ENCODE results near the gene CRYGN.

Gene CRYGN, protein sequence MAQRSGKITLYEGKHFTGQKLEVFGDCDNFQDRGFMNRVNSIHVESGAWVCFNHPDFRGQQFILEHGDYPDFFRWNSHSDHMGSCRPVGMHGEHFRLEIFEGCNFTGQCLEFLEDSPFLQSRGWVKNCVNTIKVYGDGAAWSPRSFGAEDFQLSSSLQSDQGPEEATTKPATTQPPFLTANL

DNA sequence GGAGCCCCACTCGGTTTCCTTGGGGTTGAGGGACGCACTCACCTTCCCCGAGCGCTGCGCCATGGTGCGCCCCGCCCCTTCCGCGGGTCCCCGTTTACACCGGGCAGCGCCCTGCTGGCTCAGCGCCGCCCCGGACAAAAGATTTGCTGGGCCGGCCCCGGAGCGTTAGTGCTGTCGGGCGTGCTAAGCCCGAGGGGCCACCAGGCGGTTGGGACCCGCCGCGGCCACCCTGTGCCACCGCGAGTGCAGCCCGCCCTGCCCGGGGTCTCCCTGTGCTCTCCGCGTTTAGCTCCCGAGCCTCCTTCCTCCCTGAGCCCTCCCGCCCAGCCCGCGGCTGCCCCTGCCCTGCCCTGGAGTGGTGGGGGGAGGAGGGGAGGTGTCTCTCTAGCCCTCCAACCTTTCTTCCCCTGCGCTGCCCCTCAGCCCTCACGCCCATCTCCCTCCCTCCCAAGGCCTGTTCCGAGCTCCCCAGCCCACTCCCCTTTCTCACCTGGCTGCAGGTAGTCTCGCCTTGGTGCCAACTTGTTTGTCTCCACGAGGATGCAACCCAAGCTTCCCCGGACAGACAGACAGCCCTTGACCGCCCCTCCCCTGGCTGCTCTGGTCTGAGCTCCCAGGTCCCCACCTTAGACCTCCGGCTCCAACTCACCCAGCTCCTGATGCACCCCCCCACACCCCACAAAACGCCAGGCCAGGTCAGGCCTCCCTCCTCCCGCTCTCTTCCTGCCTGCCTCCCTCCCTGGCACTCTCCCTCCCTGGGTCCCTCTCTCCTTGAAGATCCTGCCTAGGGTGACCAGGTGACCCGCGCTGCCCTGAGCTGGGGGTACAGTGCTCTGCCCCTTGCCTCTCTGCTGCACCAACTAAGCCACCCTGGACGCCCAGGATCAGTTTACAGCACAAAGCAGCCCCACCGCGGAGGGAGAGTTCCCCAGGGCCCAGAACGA lies at the start of gene CRYGN:
TSS of gene CRYGN (minus strand) at position 287 of the 944 bp plus-strand sequence. CDS start at position 63, 224 bp downstream.
- DNase-seq = no peak

DNA sequence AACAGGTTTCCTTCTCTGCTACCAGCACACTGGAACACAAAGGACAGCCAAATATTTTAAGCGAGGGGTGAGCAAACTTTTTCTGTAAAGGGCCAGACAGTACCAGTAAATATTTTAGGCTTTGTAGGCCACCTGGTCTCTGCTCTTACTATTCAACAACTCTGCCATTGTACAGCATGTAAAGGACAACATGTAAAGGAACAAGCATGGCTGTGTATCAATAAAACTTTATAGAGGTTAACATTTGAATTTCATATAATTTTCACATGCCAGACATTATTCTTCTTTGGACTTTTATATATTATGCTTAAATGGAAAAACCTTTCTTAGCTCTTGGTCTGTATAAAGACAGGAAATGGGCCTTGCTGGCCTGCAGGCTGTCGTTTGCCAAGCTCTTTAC lies 49.6 kb upstream of the CRYGN start:
- DNase-seq = no peak

DNA sequence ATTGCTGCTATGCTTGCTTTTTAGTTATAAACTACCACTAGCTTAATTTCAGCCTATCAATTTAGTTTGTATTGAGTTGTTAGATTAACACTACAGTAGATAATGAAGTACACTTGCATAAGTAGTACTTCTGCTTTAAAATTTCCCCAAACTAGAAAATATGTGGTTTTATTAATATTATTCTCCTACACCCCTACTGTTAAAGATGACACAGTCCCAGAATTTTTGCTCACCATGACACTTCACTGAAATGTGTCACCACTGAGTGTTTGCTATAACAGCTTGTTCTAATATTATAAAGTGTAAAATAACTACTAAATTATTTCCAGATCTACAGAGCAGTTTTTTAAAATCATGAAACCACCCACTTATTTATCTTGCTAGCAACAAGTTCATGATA lies 48.2 kb upstream of the CRYGN start:
- DNase-seq = no peak

DNA sequence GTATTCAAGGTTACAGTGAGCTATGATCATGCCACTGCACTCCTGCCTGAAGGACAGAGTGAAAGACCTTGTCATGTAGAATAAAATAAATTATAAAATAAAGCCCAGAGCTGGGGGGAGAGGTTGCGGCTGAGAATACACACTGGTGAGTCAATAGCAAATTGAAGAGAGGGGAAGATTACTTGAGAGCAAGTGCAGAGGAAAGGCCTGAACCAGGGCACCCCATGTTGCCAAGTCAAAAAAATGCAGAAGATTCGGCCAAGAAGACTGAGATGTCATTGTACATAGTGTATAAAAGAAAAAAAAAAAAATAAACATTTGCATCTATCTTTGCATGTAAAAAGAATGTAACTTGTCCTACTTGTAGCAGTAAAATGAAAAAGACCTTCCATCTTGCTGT lies 47.3 kb upstream of the CRYGN start:
- DNase-seq = no peak

DNA sequence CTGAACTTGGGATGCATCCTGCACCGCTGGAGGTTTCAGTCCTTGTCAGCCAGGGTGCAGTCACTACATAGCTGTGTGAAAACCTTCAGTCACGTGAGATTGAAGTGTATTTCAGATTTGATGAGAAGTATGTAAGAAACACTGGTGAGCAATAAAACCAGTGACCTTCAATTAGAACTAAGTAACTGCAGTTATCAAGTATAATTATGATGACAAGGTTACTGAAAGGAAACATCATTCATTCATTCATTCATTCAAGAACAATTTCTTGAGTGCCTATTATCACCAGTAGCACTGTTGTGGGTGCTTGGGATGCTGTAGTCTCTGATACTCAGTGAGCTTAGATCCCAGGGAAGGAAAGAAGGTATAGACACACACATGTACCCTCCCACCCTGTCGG lies 46.1 kb upstream of the CRYGN start:
- DNase-seq = no peak

DNA sequence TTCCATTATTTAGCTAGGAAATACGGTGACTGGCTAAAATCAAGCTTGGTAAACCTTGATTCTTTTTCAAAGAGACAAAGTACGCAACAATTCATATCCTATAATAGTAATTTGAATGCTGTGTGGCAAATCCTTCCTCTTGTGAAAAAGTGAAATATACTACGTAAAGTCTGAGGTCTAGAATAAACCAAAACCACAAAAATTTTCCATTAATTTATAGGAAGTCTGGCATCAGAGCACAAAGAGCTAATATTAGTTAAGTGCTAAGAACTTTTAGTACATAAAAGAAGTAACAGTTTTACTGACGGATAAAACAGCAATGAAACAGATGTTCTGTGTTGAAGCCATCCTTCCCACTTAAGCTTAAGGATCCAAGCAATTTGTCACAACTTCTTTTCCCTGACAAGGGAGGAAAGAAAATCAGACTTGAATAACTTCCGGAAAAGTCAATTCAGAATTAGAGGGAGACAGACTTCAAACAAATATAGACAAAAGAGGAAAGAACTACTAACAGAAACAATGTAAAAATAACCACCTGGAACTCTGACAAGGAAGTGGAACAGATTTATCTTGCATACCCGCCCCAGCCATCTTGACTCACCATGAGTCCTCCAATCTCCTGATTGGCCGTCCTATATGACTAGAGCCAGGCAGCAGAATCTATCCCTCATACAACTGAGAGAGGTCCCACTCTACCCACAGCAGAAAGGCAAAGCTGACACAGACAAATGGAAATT lies 45.2 kb upstream of the CRYGN start:
- no peak for DNase-seq

DNA sequence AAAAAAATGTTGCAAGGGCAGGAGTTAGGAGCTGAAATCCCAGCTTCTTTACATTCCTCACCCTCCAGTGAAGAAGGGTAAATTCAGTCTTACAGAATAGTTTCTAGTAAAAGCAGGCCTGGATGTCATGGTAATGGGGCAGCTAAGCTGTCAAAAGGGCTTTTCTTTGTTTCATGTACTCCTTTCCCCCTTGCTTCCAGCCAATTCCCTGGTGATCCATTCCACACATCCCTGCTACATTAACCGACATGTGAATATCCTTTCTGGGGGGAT lies 43.7 kb upstream of the CRYGN start:
- no peak for DNase-seq

DNA sequence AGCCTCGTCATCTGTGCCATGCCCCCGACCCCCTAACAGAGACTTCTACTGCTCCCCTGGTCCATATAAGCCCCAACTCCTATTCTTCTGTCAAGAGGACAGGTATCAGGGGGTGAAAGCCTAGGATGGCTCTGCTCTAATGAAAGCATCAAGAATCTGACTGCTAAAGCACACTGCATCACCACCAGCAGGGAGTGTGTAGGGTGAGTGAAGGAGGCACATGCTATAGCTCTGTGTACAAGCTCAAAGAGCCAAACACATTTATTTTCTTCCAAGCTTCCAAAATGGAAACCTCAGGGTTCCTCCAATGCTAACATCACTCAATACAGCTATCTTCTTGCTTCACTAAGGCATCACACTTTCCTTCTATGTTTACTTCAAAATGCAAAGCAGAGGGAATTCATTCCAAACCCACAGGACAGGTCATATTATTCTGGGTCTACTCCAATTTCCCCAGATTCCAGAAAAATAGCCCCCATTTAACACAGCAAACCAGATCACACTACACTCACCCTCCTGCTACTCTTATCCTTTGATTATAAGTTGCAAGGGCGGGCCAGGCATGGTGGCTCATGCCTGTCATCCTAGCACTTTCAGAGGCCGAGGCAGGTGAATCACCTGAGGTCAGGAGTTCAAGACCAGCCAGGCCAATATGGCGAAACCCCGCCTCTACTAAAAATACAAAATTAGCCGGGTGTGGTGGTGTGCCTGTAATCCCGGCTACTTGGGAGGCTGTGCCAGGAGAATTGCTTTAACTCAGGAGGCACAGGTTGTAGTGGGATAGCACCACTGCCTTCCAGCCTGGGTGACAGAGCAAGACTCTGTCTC lies 43.2 kb upstream of the CRYGN start:
- no peak for DNase-seq

DNA sequence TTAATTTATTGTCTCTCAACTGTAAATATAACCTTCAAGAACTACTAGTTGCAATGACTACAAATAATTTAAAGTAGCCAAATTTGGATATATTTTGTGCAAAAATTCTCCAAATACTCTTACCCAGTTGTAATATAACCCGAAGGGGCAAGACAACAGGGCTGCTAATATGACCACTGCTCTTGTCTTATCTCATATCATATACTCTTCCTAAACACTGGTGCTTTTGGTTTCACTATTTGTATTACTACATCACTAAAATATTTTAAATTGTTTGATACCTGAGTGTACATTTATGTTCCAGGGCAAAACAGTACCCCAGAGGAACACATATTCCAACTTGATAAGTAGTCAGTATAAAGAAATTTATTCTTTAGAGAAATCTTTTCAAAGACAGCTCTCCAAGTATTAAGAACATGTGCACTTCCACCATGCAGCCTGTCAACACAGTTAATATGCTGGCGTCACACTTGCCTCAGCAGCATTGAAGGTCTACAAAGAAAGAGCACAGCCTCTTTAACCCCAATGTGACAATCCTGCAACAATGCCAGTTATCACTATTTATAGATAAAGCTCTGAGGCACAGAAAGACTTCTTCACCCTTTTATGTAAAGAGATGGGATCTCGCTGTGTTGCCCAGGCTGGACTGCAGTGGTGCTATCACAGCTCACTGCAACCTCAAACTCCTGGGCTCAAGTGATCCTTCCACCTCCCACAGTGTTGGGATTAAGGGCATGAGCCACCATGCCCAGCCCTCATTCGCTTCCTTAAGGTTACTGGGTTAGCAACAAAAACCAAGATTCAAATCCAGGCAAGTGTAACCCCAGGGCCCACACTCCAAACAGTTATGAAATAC lies 41.9 kb upstream of the CRYGN start:
- no peak for DNase-seq

DNA sequence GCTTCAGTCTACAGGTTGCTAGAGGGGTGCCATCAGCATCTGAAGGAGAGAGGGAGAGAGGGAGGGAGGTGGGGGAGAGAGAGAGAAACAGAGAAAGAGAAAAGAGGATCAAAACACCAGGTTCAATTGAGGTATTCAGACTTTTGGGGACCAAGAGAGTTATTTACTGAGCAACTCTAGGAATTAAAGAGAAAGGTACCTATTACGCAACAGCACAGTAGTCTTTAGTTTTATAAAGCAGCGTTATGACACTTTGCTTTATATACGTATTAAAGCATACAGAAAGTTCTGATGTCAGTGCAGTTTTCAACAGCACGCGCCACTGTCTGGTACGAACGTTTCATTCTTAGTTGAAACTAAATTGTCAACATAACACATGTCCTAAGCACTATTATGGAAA lies 37.9 kb upstream of the CRYGN start:
- no peak for DNase-seq

DNA sequence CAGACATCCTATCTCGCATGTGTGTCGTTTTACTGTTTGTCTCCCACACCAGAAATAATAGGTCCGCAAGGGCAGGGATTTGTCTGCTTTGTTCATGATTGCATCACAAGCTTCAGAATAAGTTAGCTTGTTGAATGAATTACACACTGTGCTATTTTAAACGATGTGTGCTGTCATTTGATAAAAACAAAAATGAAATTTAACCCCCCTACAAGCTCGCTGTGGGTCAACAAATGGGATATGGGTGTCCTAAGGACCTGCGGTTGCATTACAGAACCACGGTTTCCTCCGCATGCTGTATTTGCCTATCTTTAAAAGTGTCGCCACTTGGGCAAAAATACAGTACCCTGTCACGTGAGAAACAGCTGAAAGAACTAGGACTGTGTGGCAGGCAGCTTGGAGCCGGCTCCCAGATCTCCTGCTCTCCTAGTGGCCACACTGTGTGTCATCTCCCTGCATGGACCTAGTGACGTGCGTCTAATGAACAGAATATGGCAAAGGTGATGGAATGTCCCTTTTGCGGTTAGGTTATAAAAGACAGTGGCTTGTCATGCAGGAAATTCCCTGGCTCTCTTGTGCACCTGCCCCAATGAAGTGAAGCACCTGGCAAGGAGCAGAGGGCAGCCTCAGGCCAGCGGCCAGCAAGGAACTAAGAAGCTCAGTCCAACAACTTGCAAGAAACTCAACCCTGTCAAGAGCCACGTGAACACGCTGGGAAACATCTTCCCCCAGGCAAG lies 32.9 kb upstream of the CRYGN start:
- no peak for DNase-seq

DNA sequence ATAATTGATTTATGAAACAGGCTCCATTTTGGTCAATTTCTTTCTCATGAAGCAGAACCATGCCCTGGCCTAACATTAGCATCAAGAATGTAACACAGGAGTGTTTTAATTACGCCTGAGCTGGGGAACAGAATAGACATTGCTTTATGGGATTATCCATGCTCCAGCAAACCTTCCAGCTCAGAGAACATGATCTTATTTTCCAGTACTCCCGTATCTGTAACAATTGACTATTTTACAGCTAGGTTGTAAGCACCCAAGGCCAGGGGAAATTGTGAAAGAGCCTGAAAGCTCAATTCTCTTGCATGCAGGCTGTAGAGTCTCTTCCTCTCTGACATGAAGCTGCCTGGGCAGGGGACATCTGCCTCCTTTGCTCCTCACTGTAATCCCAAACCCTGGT lies 30.8 kb upstream of the CRYGN start:
- DNase-seq = peak; percentile 10

DNA sequence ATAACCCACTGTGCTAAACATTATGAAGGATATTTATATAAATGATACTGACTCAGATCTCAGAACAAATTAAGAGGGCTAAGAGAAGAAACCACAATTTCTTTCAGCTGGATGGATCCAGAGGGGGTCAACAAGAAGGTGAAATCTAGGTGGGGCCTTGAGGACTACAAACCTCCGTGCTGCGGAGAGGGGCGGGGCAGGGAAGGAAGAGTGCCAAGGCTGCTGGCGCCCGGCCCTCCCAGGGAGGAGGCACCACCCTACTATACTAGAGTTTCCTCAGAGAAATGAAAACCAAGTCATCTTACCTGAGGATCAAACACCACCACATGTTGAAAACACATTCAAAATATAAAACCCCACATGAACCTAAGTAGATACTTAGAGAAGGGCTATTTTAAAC lies 29.3 kb upstream of the CRYGN start:
- no peak for DNase-seq

DNA sequence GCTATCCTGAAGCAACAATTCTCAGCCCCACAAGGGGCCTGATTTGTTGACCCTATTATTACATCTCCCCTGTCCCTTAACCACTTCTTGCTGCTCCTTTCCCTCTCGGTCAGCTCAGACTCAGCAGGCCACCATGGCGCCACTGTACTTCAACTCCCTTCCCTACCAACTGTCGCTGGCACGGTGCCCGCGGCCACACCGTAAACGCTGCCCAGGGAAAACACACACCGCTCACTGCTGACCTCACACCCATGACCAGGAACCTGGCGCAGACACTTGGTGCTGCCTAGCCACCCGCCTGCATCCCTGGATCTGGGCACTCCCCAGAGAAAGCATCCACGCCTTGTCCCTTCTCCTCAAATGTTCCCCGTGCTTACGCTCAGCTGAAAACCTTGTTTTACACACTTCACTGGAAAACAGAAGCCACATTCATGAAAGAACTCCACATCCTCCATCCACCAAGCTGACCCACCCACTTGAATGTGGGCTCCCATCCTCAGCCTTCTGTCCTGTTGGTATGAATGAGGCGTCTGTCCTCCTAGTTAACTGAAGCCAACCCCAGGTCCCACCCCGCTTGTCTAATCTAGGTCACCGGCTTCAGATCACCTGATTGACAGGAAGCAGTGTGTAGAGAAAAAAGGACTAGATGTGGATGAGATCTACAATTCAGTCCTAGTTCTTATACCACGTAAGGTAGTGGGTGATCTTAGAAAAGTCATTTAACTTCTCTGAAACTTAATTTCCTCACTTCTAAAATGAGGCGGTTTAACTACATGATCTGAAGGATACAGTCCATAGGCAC lies 28.5 kb upstream of the CRYGN start:
- no peak for DNase-seq

DNA sequence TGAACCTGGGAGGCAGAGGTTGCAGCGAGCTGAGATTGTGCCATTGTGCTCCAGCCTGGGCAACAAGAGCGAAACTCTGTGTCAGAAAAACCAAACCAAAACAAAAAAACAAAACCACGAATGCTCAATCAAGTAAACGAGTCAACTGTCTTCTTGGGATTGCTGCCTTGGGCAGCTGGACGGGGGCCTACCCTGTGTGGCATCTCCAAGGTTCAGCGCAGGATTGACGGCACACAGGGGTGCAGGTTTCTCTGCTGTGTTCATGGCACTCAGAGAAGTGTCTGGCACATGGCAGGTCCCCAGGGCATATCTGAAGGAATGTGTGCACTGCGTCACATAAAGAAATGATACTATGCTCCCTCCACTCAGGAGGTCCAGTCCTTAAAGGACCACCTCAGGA lies 25.2 kb upstream of the CRYGN start:
- DNase-seq = no peak

DNA sequence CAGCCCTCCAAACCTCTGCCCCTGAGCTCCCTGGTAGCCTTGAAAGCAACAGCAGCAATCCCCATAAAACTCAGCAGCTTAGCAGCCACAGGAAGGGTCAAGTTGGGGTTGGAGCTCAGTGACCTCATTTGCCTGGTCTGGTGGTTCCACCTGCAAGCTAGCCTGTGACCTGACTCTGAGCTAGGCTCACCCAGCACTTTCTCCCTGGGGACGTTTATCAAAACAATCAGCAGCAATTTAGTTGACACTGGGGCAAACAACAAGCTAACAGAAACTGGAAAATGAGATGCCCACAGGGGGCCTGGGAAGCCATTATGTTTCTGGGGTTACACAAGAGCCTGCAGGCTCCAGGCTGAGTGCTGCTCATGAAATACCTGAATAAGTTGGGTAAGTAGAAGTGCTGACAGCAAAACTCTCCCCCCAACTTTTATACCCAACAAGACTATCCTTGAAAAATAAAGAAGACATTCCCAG lies 22.4 kb upstream of the CRYGN start:
- no peak for DNase-seq

DNA sequence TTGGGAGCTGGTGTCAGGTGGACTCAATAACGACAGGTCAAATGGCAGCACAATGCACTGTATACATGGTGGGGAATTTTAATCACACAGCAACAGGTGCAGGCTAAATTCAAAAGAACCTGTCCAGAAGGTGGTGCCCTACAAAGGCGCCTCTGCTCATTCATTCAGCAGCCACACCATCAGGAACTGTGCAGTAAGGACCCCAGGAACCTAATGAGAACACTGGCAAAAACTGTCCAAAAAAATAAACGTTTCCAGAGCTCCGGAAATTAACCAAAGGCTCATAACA lies 21.9 kb upstream of the CRYGN start:
- DNase-seq = no peak

DNA sequence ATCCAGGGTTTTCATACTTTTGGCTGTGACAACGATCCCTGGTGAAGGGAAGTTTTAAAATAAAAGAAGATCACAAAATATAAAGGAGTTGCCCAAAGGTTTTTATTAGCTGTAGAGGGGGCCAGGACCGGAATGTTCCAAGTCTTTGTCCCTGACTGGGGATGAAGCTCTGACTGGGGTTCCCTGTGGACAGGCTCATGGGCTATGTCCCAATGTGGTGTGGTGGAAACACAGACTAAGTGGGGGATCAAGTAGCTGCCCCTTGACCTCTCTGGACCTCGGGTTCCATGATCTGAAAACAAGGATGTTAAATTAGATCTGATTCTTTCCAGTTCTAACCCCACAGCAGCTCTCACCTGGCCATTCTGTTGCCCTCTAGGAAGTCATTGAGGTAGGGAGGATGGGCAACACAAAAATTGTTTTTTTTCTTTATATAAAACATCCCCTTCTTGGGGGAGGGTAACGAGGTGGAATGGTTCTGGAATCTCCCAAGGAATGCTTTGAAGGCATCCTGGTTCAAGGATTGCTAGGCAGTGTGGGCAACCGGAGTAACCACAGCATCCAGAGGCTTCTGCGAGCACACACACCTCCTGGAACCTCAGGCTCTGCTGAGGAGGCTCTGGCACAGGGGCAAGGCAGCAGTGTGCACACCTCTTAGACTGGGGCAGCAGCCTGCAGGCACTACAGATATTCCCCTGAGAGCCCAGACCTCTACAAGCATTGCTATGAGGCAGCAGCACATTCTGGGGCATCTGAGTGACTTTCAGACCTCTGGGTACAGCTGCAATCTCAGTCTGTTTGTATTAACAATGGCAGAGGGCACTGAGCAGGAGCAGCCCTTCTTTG lies 21.4 kb upstream of the CRYGN start:
- no peak for DNase-seq

DNA sequence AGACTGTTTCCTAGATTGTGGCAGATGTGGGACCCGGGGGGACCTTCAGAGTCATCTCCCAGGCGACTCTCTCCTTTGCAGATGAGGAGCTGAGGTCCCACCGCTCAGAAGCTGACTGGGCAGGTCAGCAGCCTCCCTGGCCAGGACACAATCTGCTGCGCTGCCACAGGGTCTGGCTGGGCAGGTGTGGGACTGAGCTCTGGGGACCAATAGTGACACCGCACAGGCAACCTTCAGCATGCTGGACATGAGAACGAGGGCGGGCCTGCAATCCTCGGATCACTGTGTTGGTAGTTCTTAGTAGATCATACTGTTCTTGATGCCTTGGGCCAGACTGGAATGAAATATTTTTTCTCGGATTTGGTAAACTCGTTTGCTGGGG lies 20.5 kb upstream of the CRYGN start:
- no peak for DNase-seq

Data from NCI-H1048 (cell line).